HepG2 (cell line): ENCODE data around the gene SNX12. TPM values are rescaled to one million over a fixed set of nuclear protein-coding genes. Genes with fewer than 3 reads are reported as not detected.

Source experiments
- FOXO1 ChIP-seq: sonication (generic); formaldehyde crosslinking; IDR thresholded peaks from 2 replicates; pipeline ENCODE4 v1.4.0; 2020; ENCODE audit warnings: missing genetic modification reagents
- HMG20B ChIP-seq: conservative IDR thresholded peaks from 2 replicates; pipeline ENCODE4 v1.6.1; 2016; ENCODE audit warnings: missing genetic modification reagents, missing compliant biosample characterization
- HNRNPLL ChIP-seq: fragments of 200-400 bp; formaldehyde crosslinking; IDR thresholded peaks from 2 replicates; pipeline ENCODE4 v1.6.1; 2017; ENCODE audit warnings: mild to moderate bottlenecking, low read depth, low read length; ENCODE audit not compliant: poor library complexity, severe bottlenecking
- MAZ ChIP-seq, 2 experiments: sonication (generic) in 1 of 2; formaldehyde crosslinking in 1 of 2; IDR thresholded peaks; 2 replicates each; pipeline versions ENCODE4 v1.5.0 to v1.6.1; 2012 to 2020; ENCODE audit warnings: low read depth in 2 of 2, mild to moderate bottlenecking in 2 of 2, borderline replicate concordance in 1 of 2, improper control_type of control experiment in 1 of 2, low read length in 1 of 2, missing genetic modification reagents in 1 of 2, moderate library complexity in 1 of 2
- MEIS2 ChIP-seq: sonication (generic); formaldehyde crosslinking; IDR thresholded peaks from 2 replicates; pipeline ENCODE4 v1.9.0; 2021; ENCODE audit warnings: mild to moderate bottlenecking, missing genetic modification reagents
- MIXL1 ChIP-seq: IDR thresholded peaks from 2 replicates; pipeline ENCODE4 v1.6.1; 2016
- MYC ChIP-seq: sonication (generic); formaldehyde crosslinking; IDR thresholded peaks from 2 replicates; pipeline ENCODE4 v1.9.0; 2021; ENCODE audit warnings: missing genetic modification reagents, borderline replicate concordance
- NR2C2 ChIP-seq: sonication (generic); formaldehyde crosslinking; IDR thresholded peaks from 2 replicates; pipeline ENCODE4 v1.4.0; 2020; ENCODE audit warnings: missing genetic modification reagents, mild to moderate bottlenecking, moderate library complexity, borderline replicate concordance
- PBX3 ChIP-seq: sonication (generic); formaldehyde crosslinking; IDR thresholded peaks from 2 replicates; pipeline ENCODE4 v1.8.1; 2023; ENCODE audit warnings: missing genetic modification reagents, inconsistent platforms, borderline replicate concordance
- PHF8 ChIP-seq: sonication (generic); formaldehyde crosslinking; IDR thresholded peaks from 2 replicates; pipeline ENCODE4 v1.5.0; 2020; ENCODE audit warnings: missing genetic modification reagents
- RBM39 ChIP-seq: fragments of 200-400 bp; formaldehyde crosslinking; IDR thresholded peaks from one replicate; pipeline ENCODE4 v1.6.1; 2018; ENCODE audit warnings: antibody characterized with exemption, mild to moderate bottlenecking, low read depth, low read length; ENCODE audit not compliant: poor library complexity, severe bottlenecking
- SMAD3 ChIP-seq: sonication (generic); formaldehyde crosslinking; IDR thresholded peaks from 2 replicates; pipeline ENCODE4 v1.4.0; 2020; ENCODE audit warnings: missing genetic modification reagents
- SP140L ChIP-seq: sonication (generic); formaldehyde crosslinking; IDR thresholded peaks from 2 replicates; pipeline ENCODE4 v1.4.0; 2020; ENCODE audit warnings: missing genetic modification reagents, borderline replicate concordance
- TAF15 ChIP-seq: fragments of 200-400 bp; formaldehyde crosslinking; IDR thresholded peaks from one replicate; pipeline ENCODE4 v1.6.1; 2018; ENCODE audit warnings: mild to moderate bottlenecking, low read depth, low read length; ENCODE audit not compliant: poor library complexity, severe bottlenecking
- TGIF2 ChIP-seq: IDR thresholded peaks from 2 replicates; pipeline ENCODE4 v1.6.1; 2016; ENCODE audit warnings: control low read depth, missing compliant biosample characterization
- WIZ ChIP-seq: sonication (generic); formaldehyde crosslinking; IDR thresholded peaks from 2 replicates; pipeline ENCODE4 v1.5.1; 2020; ENCODE audit warnings: mild to moderate bottlenecking, missing genetic modification reagents
- ZNF737 ChIP-seq: sonication (generic); formaldehyde crosslinking; IDR thresholded peaks from 2 replicates; pipeline ENCODE4 v1.5.0; 2020; ENCODE audit warnings: missing genetic modification reagents, mild to moderate bottlenecking, borderline replicate concordance
- polyA plus RNA-seq, 8 experiments: library from polyadenylated mRNA; depleted of rRNA in 3 of 8; stranded (reverse) in 7 of 8; unstranded in 1 of 8; fragments of >200 nt; fragmentation: Illumina TruSeq in 4 of 8; extraction: Trizol in 4 of 8; gene quantifications; 2 replicates each; pipeline versions ENCODE4 v1.2.1 to v1.2.3, GENCODE V29; 2011 to 2016; ENCODE audit warnings: low read depth in 4 of 8, missing spikeins in 1 of 8, mixed read lengths in 1 of 8; ENCODE audit not compliant: insufficient read depth in 1 of 8
- total RNA-seq, 5 experiments: library from RNA; depleted of rRNA; stranded (reverse); fragments of >200 nt; fragmentation: Illumina TruSeq; extraction: Trizol; gene quantifications; 2 replicates each; pipeline ENCODE4 v1.2.3, GENCODE V29; 2016; ENCODE audit warnings: low read depth in 1 of 5
- TF ChIP-seq, protein P1 (sequence below): sonication (generic); formaldehyde crosslinking; IDR thresholded peaks from 2 replicates; pipeline ENCODE4 v1.4.0; 2020; ENCODE audit warnings: missing genetic modification reagents
- TF ChIP-seq, protein P2 (sequence below): sonication (generic); formaldehyde crosslinking; IDR thresholded peaks from 2 replicates; pipeline ENCODE4 v1.5.0; 2020; ENCODE audit warnings: missing genetic modification reagents
- TF ChIP-seq, protein P3 (sequence below): IDR thresholded peaks from 2 replicates; pipeline ENCODE4 v1.6.1; 2018; ENCODE audit warnings: missing genetic modification reagents, mild to moderate bottlenecking, missing compliant biosample characterization
- TF ChIP-seq, protein P4 (sequence below): sonication (generic); IDR thresholded peaks from 2 replicates; pipeline ENCODE4 v1.6.1; 2016; ENCODE audit warnings: low read depth, borderline replicate concordance

SNX12 gene
- total and polyA plus RNA-seq, 2 of the 13 experiments (the other 11 are each of a cell fraction or from before 2014, with no cell fraction given), result 30.3 to 42.2 TPM

GRCh38 chrX:71068044-71068918, at the start of gene SNX12 (continued):
- TF ChIP-seq MAZ (IDR thresholded peaks at IDR 0.05; ENCODE audit: borderline replicate concordance, low read depth, low read length) (0 out of 2 replicates have a peak, but pooled peaks have one; percentile 36), MAZ (CRISPR knock-in tag; IDR thresholded peaks at IDR 0.05; ENCODE audit: low read depth) (no peak), SP140L (CRISPR knock-in tag) (no peak), RBM39 (peak; percentile 51), TAF15 (no peak), SMAD3 (CRISPR knock-in tag) (0 out of 2 replicates have a peak, but pooled peaks have one; percentile 28), HNRNPLL (peak; percentile 51), MYC (peak; percentile 48; the same call in 1 of the 2 replicates), MIXL1 (peak; percentile 37; the same call in 1 of the 2 replicates), PBX3 (CRISPR knock-in tag) (no peak), TGIF2 (CRISPR knock-in tag) (no peak), WIZ (CRISPR knock-in tag) (no peak), NR2C2 (CRISPR knock-in tag) (no peak), HMG20B (CRISPR knock-in tag) (0 out of 2 replicates have a peak, but pooled peaks have one; percentile 26), ZNF737 (no peak), FOXO1 (CRISPR knock-in tag) (no peak), PHF8 (CRISPR knock-in tag) (peak; percentile 75), MEIS2 (CRISPR knock-in tag) (no peak)
- TF ChIP-seq, protein P1, sequence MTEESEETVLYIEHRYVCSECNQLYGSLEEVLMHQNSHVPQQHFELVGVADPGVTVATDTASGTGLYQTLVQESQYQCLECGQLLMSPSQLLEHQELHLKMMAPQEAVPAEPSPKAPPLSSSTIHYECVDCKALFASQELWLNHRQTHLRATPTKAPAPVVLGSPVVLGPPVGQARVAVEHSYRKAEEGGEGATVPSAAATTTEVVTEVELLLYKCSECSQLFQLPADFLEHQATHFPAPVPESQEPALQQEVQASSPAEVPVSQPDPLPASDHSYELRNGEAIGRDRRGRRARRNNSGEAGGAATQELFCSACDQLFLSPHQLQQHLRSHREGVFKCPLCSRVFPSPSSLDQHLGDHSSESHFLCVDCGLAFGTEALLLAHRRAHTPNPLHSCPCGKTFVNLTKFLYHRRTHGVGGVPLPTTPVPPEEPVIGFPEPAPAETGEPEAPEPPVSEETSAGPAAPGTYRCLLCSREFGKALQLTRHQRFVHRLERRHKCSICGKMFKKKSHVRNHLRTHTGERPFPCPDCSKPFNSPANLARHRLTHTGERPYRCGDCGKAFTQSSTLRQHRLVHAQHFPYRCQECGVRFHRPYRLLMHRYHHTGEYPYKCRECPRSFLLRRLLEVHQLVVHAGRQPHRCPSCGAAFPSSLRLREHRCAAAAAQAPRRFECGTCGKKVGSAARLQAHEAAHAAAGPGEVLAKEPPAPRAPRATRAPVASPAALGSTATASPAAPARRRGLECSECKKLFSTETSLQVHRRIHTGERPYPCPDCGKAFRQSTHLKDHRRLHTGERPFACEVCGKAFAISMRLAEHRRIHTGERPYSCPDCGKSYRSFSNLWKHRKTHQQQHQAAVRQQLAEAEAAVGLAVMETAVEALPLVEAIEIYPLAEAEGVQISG (CRISPR knock-in tag), result peak; percentile 57; the same call in 1 of the 2 replicates
- TF ChIP-seq, protein P2, sequence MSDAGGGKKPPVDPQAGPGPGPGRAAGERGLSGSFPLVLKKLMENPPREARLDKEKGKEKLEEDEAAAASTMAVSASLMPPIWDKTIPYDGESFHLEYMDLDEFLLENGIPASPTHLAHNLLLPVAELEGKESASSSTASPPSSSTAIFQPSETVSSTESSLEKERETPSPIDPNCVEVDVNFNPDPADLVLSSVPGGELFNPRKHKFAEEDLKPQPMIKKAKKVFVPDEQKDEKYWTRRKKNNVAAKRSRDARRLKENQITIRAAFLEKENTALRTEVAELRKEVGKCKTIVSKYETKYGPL, result no peak
- TF ChIP-seq, protein P3, sequence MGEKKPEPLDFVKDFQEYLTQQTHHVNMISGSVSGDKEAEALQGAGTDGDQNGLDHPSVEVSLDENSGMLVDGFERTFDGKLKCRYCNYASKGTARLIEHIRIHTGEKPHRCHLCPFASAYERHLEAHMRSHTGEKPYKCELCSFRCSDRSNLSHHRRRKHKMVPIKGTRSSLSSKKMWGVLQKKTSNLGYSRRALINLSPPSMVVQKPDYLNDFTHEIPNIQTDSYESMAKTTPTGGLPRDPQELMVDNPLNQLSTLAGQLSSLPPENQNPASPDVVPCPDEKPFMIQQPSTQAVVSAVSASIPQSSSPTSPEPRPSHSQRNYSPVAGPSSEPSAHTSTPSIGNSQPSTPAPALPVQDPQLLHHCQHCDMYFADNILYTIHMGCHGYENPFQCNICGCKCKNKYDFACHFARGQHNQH (CRISPR knock-in tag), result peak; percentile 50; the same call in 1 of the 2 replicates
- TF ChIP-seq, protein P4, sequence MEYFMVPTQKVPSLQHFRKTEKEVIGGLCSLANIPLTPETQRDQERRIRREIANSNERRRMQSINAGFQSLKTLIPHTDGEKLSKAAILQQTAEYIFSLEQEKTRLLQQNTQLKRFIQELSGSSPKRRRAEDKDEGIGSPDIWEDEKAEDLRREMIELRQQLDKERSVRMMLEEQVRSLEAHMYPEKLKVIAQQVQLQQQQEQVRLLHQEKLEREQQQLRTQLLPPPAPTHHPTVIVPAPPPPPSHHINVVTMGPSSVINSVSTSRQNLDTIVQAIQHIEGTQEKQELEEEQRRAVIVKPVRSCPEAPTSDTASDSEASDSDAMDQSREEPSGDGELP, result peak; percentile 44; the same call in 1 of the 2 replicates
